HG03095 (cell line): ENCODE data around the gene EZH2.

ENCODE experiments used
- ATAC-seq: cut with Tn5 transposase; IDR thresholded peaks from one replicate; pipeline ENCODE4 v1.9.1; 2021; ENCODE audit warnings: moderate library complexity; ENCODE audit not compliant: unreplicated experiment

Gene EZH2

GRCh38 chr7:148813890-148814289, 70.2 kb downstream of the EZH2 start:
- ATAC-seq, result no peak

DNA sequence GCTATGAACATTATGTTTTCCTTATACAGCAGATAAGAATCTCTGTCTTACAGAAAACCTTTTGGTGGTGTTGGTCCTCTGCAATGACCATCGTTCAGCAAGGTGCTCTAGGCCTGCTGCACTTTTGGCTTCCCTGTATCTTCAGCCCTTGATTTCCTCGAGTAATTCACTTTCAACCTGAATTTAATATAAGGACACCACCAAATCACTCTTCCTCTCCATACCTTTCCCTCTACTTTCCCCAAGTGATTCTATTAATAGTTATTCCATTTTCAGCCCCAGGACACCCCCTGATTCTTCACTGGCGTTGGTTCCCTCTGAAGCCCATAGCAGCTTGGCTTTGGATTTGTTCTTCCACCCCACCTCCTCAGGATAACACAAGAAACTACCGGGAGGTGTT, 72.2 kb downstream of the EZH2 start:
- no peak for ATAC-seq

DNA sequence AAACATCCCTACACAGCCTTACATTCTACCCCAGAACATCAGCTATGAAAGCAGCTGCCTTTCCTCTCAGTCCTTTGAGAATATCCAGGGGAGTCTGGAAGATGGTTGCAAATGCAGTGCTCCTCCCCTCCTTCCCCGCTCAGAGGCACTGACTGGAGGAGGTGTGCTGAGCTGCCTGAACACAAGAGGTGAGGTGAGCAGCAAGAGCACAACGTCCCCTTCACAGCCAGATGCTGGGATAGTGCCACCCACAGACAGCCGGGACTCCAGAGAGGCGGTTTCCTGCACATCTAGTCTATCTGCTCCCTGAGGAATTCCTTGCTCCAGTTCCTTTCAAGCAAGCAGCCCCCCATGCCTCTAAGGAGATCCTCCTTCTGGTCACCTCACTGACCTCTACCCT, 74.2 kb downstream of the EZH2 start:
- no peak for ATAC-seq

- ATAC-seq, result no peak
These were observed 76.7 kb downstream of the EZH2 start for GRCh38 chr7:148807436-148807835.

DNA sequence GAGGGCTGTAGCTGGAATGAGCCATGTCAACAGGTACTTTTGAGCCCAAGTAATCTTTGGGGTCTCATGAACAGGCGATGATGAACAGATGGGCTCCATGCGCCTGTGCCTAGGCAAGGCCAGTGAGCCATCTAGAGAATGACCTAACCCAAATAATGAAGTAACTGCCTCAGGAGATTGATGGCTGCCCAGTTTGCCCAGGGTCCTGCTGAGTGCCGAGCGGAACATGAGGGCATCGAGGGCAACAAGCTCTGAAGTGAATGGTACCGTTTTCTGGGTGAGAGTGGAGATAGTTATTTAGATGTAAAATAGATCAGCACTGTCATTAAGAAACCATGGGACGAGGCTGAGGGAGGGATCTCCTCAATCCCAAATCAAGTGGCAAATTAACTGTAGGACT, 77.9 kb downstream of the EZH2 start:
- ATAC-seq, result no peak

- no peak for ATAC-seq
These were observed 79.5 kb downstream of the EZH2 start for GRCh38 chr7:148804343-148805235.

DNA sequence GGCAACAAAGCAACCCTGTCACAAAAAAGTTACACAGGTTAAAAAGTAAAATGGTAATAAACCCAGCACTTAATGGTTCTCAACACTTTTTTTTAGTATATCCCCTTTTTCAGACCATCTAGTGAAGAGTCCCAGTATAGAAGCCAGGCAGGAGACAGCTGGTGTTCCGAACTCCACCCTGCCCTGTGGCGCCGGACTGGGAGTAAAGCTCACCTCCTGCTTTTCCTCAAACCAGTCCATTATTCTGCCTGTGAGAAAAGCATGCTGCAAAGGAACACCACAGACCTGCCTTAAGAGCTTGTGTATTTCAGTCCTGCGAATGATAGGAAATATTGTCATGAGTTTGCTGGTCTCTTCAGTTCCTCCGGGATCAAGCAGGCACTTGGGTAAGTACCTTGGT, 81.0 kb downstream of the EZH2 start:
- no peak for ATAC-seq

DNA sequence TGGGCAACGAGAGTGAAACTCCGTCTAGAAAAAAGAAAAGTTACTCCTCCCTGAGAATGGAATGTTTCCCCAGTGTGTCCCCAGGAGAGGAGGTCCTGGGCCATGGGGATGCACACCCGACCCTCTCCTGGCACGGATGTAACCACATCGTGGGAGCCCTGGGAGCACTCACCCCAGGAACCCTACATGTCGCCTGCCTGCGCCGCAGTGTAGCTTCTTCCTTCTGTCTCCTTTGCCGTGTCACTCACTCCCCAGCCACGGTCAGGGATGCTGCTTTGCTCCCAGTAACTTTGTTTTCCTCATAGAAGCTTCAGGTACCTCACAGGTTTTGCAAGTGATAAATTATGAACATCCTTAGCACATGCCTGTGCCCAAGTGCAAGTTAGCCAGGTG, 82.0 kb downstream of the EZH2 start:
- ATAC-seq, result no peak

- ATAC-seq, result no peak
These were observed 83.4 kb downstream of the EZH2 start for GRCh38 chr7:148800677-148801076.

- ATAC-seq, result no peak
These were observed 84.1 kb downstream of the EZH2 start for GRCh38 chr7:148799893-148800555.

GRCh38 chr7:148796841-148797240, 87.2 kb downstream of the EZH2 start:
- ATAC-seq, result no peak

GRCh38 chr7:148794476-148794875, 89.6 kb downstream of the EZH2 start:
- no peak for ATAC-seq

DNA sequence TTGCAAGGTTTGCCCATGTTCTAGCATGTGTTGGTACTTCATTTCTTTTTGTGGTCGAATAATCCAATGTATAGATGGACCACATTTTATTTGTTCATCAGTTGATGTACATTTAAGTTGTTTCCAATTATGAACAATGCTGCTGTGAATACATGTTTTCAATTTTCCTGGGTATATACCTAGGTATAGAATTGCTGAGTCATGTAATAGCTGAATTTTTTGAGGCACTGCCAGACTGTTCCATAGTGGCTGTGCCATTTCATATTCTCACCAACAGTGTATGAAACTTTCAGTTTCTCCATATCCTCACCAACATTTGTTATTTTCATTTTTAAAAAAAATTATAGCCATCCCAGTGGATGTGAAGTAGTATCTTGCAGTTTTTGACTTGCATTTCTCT, 90.5 kb downstream of the EZH2 start:
- ATAC-seq, result no peak

- ATAC-seq, result no peak
These were observed 92.5 kb downstream of the EZH2 start for GRCh38 chr7:148791546-148791945.

DNA sequence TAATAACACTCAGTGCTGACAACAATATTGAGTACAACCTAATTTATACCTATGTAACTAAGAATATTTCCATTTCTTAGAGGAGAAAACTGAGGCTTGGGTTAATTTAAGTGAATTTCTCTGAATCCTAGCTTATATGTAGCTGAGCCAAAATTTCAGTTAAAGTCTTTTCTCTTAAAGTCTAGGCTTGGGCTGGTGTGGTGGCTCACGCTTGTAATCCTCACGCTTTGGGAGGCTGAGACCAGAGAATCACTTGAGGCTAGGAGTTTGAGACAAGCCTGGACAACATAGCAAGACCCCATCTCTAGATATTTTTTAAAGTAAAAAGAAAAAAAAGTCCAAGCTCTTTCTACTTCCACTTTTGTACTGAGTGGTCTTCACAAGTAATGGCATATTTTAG, 93.2 kb downstream of the EZH2 start:
- ATAC-seq, result no peak

- no peak for ATAC-seq
These were observed 93.9 kb downstream of the EZH2 start for GRCh38 chr7:148790131-148790726.

DNA sequence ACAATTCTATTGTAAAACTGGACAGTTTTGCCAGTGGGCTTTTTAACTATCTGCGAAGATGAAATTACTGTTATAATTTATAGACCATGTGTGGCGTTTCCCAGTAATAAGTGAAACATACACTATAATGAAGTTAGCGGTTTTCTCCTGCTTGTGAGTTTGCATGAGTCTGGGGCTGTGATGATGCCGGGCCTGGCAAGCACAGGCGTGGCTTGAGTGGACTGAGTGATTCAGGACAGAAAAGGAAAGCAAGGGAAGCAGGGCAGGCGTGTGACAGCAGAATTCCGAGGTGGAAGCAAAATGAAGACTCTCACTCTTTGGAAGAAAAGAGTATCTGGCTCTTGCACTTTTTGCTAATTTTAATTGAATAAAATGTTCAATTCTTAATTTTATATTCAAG, 94.9 kb downstream of the EZH2 start:
- no peak for ATAC-seq

- ATAC-seq, result no peak
These were observed 96.4 kb downstream of the EZH2 start for GRCh38 chr7:148787571-148788295.

DNA sequence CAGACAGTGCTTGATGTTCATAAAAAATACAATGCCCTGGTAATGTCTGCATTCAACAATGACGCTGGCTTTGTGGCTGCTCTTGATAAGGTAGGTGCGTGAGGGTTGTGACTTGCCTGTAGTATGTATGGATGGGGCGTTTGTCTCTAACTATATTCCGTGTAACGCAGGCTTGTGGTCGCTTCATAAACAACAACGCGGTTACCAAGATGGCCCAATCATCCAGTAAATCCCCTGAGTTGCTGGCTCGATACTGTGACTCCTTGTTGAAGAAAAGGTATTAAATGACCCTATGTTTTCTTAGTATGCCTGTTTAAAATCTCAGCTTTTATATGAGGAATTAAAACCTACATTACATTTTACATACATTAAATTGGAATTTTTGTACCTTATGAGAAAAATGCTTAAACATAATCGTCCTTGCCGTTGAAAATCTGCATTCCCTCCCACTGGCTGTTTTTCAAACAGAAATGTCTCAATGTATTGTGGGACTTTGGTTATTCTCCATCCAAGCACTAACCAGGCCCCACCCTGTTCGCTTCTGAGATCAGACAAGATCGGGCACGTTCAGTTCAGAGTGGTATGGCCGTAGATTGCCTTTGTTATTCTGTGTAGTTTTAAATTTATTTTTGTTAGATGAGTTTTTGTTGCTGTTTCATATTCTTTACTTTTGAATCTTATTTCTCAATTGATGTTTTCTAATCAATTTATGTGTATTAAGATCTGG, 100.1 kb downstream of the EZH2 start:
- ATAC-seq, result no peak

DNA sequence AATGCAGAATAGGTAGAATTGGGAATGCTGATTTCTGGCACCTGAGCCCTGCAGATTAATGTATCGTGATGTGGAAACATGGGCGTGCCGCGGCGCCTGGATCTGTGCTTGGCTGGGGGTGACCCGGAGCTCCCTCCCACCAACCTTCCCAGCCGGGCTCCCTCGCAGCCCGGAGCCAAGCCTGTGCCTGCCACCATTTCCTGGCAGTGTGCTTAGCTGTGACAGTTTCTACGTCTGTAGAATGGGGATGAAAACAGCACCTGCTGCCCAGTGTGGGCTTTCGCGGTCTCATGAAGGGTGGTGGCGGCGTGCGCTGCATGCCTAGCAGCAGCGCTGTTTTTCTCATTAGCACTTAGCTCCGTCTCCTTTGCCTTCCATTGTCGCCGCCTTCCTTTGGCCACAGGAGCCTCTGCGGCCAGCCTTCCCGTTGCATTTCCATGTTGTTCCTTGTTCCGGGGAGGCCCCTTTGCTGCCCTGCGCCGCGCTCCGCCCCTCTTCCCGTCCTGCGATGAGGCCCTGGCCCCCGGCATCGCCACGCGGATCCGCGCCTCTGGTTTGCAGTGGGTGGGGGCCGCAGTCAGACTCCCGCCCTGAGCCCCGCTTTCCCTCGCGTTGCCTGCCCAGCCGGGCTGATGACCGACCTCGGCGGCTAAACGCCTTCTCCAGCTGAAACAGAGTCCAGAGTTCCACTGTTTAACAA, 101.2 kb downstream of the EZH2 start:
- ATAC-seq, result no peak
